NCI-H510A (cell line): Measurements from ENCODE around the gene PAPPA2.
A peak's percentile ranks its signal among the peaks of the same experiment; 100 is the strongest.
"Not testable (repeated sequence)": the region's sequence is repeated elsewhere in the genome, so short reads cannot be mapped to it uniquely, and the experiment has no call there.

Experiments used
- DNase-seq: peaks from one replicate; lab custom pipeline; 2025; lab: John Stamatoyannopoulos, UW

The PAPPA2 gene

GRCh38 chr1:176462674-176463378, at the start of gene PAPPA2:
TSS of gene PAPPA2 (plus strand) at chr1:176463175. CDS start at chr1:176556323, 93,148 bp downstream.
- no peak for DNase-seq

GRCh38 chr1:176416777-176417176, 46.2 kb upstream of the PAPPA2 start:
- DNase-seq: no peak

- DNase-seq: not testable (repeated sequence)
Observed at GRCh38 chr1:176419608-176420007, 43.4 kb upstream of the PAPPA2 start.

GRCh38 chr1:176434234-176434633, 28.7 kb upstream of the PAPPA2 start:
- no peak for DNase-seq

DNA sequence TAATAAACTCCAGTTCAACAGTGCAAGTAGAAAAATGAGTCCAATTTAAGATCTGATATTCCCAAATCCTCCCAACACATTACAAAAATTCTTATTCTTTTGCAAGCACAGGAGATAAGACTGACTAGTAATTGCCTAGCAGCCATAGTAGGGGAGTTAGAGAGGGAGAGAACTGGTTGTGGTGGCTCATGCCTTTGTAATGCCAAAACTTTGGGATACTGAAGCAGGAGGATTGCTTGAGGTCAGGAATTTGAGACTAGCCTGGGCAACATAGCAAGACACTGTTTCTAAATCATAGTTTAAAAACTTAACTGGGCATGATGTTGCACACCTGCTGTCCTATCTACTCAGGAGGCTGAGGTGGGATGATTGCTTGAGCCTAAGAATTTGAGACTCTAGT, 26.7 kb upstream of the PAPPA2 start:
- DNase-seq: no peak

- DNase-seq: no peak
Observed at GRCh38 chr1:176440176-176440575, 22.8 kb upstream of the PAPPA2 start.

GRCh38 chr1:176444286-176444685, 18.7 kb upstream of the PAPPA2 start:
- DNase-seq: no peak

- no peak for DNase-seq
Observed at GRCh38 chr1:176445402-176445801, 17.6 kb upstream of the PAPPA2 start.

- DNase-seq: no peak
Observed at GRCh38 chr1:176448340-176448739, 14.6 kb upstream of the PAPPA2 start.

GRCh38 chr1:176450526-176450925, 12.4 kb upstream of the PAPPA2 start:
- DNase-seq: no peak

DNA sequence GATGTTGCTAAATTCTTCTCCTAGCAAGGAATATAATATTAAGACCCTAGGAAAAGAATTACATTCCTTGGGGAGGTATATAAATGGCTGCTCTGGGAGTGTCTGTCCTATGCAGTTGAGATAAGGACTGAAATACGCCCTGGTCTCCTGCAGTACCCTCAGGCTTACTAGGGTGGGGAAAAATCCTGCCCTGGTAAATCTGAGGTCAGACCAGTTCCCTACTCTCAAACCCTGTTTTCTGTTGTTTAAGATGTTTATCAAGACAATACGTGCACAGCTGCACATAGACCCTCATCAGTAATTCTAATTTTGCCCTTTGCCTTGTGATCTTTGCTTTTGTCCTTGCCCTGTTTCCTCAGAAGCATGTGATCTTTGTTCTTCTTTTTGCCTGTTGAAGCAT, 11.2 kb upstream of the PAPPA2 start:
- not testable (repeated sequence) for DNase-seq

DNA sequence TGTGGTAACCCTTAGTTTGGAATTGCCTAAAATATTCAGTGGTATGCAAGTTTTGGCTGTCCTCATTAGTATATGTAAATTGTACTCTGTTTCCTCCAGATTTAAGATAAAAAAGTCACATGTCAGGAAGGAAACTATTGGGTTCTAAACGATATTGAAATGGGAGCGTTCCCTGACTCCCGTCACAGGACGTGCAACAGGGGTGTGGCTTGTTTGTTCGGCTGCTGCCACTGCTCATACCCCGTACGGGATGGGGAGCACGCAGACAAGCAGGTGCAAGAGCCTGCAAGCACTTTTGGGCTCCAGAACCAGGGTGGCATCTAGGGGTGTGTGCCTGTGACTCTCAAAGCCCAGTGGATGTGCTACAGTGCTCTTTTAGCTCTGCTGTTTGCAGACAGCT, 6.2 kb upstream of the PAPPA2 start:
- DNase-seq: no peak

DNA sequence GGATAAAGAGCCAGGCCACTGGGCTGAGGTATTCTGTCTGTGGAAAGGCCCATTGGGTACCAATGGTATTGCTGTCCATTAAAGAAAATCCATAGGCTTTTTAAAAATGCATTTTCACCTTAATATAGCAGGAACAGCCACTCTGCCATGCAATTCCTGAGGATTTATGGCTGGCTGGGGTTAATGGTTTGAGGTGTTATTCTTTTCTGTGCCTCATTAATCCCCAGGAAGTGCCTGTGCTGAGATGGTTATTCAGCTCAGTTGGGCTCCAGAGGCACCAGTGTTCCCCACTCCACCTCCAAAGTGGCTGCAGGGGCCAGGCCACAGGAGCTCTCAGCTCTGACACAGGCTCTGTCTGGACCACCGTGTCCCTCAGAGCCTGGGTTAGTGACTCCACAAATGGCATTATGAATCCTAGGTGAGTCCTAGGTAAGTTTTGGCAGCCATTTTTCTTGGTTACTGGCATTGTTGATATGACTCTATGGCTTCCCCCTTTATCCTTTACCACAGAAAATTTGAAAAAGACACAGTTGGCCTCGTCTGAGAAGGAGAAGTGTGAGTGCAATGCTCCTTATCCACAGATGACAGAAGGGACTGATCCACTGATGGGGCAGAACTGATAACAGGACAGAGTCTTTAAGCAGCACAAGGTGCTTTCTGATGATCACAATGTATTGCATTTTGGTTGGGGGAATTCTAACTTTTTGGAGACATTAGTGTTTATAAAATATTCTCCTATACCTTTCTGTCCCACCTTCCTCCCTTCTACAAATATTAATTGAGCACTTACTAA, 2.2 kb upstream of the PAPPA2 start:
- no peak for DNase-seq

GRCh38 chr1:176461576-176461975, 1.4 kb upstream of the PAPPA2 start:
- no peak for DNase-seq

- DNase-seq: no peak
Observed at GRCh38 chr1:176466514-176466913, 3.5 kb downstream of the PAPPA2 start.

DNA sequence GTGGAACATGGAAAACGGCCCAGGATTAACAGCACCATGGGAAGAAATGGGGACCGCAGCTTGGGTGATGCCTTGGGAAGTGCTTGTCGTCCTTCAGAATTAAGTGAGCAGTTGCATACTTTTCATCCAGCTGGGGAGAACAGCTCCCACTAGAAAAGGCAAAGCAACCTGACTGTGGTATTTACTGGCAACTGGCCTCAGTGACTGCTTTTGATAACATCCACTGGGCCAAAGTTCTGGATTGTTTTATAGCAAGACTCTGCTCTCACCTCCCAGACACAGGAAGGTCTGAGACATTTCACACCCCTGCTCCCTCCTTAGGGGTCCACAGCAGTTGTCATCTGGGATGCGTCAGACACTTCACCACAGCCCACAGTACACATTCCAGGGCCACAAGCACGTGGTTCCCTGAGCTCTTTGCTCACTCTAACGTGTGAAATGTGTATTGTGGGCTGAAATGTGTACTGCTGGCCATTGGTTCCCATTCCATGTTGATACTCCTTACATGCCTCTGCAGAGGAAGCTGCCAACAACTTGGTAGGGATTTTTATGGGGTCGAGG, 6.6 kb downstream of the PAPPA2 start:
- no peak for DNase-seq

DNA sequence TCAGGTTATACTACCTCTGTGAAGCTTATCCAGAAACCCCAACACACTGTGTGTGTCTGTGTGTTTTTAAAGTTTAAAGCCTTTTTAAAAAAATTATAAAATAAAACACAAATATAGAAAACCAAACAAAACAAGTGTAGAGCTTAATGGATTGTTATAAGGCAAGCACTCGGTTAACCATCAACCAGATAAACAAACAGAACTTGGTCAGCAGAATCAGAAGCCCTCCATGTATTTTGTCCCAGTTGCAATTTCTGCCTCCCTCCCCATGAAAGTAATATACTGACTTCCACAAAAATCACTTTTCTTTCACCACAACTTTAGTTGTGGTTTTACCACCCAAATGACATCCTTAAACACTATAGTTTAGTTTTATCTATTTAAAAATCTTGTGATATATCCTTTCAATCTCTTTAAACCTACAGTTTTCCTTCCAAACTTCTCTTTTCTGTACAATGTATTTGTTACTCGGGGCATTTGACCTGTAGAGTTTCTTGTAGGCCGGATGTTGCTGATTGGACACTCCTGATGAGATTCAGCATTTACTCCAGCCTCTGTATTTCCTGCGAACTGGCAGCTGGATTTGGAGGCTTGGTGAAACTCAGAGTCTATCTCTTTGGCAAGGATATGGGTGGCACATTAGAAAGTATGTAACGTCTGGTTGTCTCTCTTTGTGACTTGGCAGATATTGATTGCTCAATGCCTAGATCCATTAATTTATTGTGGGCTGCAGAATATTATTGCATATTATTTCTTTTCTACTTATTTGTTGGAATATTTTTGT, 8.6 kb downstream of the PAPPA2 start:
- DNase-seq: no peak

GRCh38 chr1:176479971-176480370, 17.0 kb downstream of the PAPPA2 start:
- peak; percentile 42 for DNase-seq

GRCh38 chr1:176480750-176481149, 17.8 kb downstream of the PAPPA2 start:
- no peak for DNase-seq

DNA sequence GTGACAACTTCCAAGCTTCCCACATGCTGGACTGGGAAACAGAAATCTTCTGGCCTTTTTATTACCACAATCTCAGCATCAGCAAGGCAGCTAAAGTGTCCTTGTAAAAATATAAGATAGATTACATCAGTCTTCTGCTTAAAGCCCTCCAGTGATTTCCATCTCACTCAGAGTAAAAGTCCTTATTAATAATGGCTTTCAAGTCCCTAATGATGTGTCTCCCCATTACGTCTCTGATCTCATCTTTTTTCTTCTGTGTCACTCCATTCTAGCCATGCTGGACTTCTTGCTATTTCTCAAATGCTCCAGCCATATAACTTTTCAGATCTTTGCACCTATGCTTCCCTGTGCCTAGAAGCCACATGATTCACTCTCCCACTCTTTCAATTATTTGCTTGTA, 22.1 kb downstream of the PAPPA2 start:
- no peak for DNase-seq

GRCh38 chr1:176494436-176494835, 31.5 kb downstream of the PAPPA2 start:
- no peak for DNase-seq

GRCh38 chr1:176499671-176500070, 36.7 kb downstream of the PAPPA2 start:
- no peak for DNase-seq
